K562 (cell line): ENCODE measurements around the gene ASIP. TPM values are rescaled to one million over a fixed set of nuclear protein-coding genes. Genes with fewer than 3 reads are reported as not detected.

Source experiments
- ATAC-seq: fragments of 200-7000 bp; cut with Tn5 transposase; 3 replicates; pipeline ENCODE4 v1.9.1; 2020; ENCODE audit warnings: moderate library complexity
- BruUV-seq: library from RNA; stranded (reverse); fragments of 400-500 nt; replicated peaks from 2 replicates; lab custom pipeline; 2021; lab: Mats Ljungman, UMichigan
- CTCF ChIA-PET: fragments of 300-600 bp; formaldehyde crosslinking; extraction: SDS; loops from one replicate; lab custom pipeline; 2021; ENCODE audit warnings: low intra/inter-chr PET ratio; lab: Yijun Ruan, JAX
- POLR2A ChIA-PET: fragments of 300-600, 350-650 bp; sonication (Branson Sonifier 250); formaldehyde crosslinking; extraction: SDS; loops from one replicate; lab custom pipeline; 2021; ENCODE audit warnings: antibody characterized with exemption, inconsistent platforms; lab: Yijun Ruan, JAX
- DNase-seq, 4 experiments: peaks; one replicate each; pipeline versions ENCODE4 v3.0.0 to v3.0.0-alpha.2; 2011 to 2018; ENCODE audit warnings: low spot score in 3 of 4, mixed read lengths in 3 of 4; ENCODE audit errors: extremely low read depth in 1 of 4
- FAIRE-seq: peaks from 2 replicates; lab custom pipeline; 2011; peaks lifted over from hg19 to GRCh38; lab: Jason Lieb, UNC
- H2AFZ ChIP-seq: 2 replicates; pipeline ENCODE4 v1.6.0; 2011; ENCODE audit warnings: low read depth, low read length, control low read depth, inconsistent platforms
- H3K27ac ChIP-seq: fragments of 200-600 bp; 3 replicates; pipeline ENCODE4 v1.8.0; 2011; ENCODE audit warnings: low read depth, mild to moderate bottlenecking, control low read depth, inconsistent platforms, low read length, moderate library complexity, mixed read lengths; ENCODE audit errors: extremely low read depth
- H3K27me3 ChIP-seq, 2 experiments: fragments of 300-600 bp in 1 of 2; 2 replicates in 1 of 2; 3 replicates in 1 of 2; pipeline versions ENCODE4 v1.6.0 to v1.8.0; 2011; ENCODE audit warnings: inconsistent platforms in 2 of 2, low read length in 2 of 2, mild to moderate bottlenecking in 1 of 2, mixed read lengths in 1 of 2, moderate library complexity in 1 of 2; ENCODE audit not compliant: control insufficient read depth in 2 of 2, insufficient read depth in 2 of 2
- H3K36me3 ChIP-seq: fragments of 300-600 bp; 3 replicates; pipeline ENCODE4 v1.8.0; 2011; ENCODE audit warnings: mild to moderate bottlenecking, low read length, inconsistent platforms; ENCODE audit not compliant: control insufficient read depth, insufficient read depth
- H3K4me1 ChIP-seq, 2 experiments: fragments of 200-600 bp in 1 of 2; replicated peaks in 1 of 2; 2 replicates in 1 of 2; 3 replicates in 1 of 2; pipeline versions ENCODE4 v1.5.1 to v1.8.0; 2011; ENCODE audit warnings: inconsistent platforms in 2 of 2, low read length in 2 of 2, mild to moderate bottlenecking in 1 of 2, mixed read lengths in 1 of 2, moderate library complexity in 1 of 2; ENCODE audit not compliant: control insufficient read depth in 2 of 2, insufficient read depth in 2 of 2
- H3K4me2 ChIP-seq: 2 replicates; pipeline ENCODE4 v1.6.1; 2011; ENCODE audit warnings: low read length, control low read depth, inconsistent platforms, mixed read lengths; ENCODE audit not compliant: insufficient read depth
- H3K4me3 ChIP-seq: fragments of 200-600 bp; sonication (generic), shearing (Covaris generic); 2 replicates; pipeline ENCODE4 v1.5.1; 2016; ENCODE audit warnings: control low read depth, inconsistent platforms
- H3K79me2 ChIP-seq: fragments of 200-600 bp; 3 replicates; pipeline ENCODE4 v1.8.0; 2011; ENCODE audit warnings: low read length, inconsistent platforms; ENCODE audit not compliant: control insufficient read depth, insufficient read depth
- H3K9ac ChIP-seq, 2 experiments: 2 replicates each; pipeline versions ENCODE4 v1.6.0 to v1.6.1; 2011; ENCODE audit warnings: low read depth in 2 of 2, low read length in 2 of 2, control low read depth in 1 of 2, inconsistent platforms in 1 of 2, mild to moderate bottlenecking in 1 of 2, mixed read lengths in 1 of 2; ENCODE audit not compliant: insufficient read depth in 1 of 2
- H3K9me1 ChIP-seq: one replicate; pipeline ENCODE4 v1.6.0; 2011; ENCODE audit warnings: inconsistent platforms, mild to moderate bottlenecking, low read length, moderate library complexity; ENCODE audit not compliant: control insufficient read depth, insufficient read depth
- H3K9me3 ChIP-seq: replicated peaks from 2 replicates; pipeline ENCODE4 v1.5.1; 2011; ENCODE audit warnings: low read depth, low read length, inconsistent platforms; ENCODE audit not compliant: control insufficient read depth, insufficient read depth
- H4K20me1 ChIP-seq: replicated peaks from 2 replicates; pipeline ENCODE4 v1.6.1; 2011; ENCODE audit warnings: low read length, inconsistent platforms, mixed read lengths; ENCODE audit not compliant: control insufficient read depth, insufficient read depth
- HDAC1 ChIP-seq, 2 experiments: fragments of 450-650 bp; IDR thresholded peaks; 2 replicates each; pipeline ENCODE4 v1.6.1; 2016 to 2017; ENCODE audit warnings: inconsistent platforms in 1 of 2, mild to moderate bottlenecking in 1 of 2, moderate library complexity in 1 of 2
- MAFK ChIP-seq: IDR thresholded peaks from 2 replicates; pipeline ENCODE4 v1.6.1; 2011; ENCODE audit warnings: low read length, improper control_type of control experiment
- NBN ChIP-seq: fragments of 450-650 bp; IDR thresholded peaks from 2 replicates; pipeline ENCODE4 v1.6.1; 2016; ENCODE audit warnings: low read depth, mild to moderate bottlenecking
- NFRKB ChIP-seq: fragments of 450-650 bp; IDR thresholded peaks from 2 replicates; pipeline ENCODE4 v1.6.1; 2016; ENCODE audit warnings: low read depth
- POLR2G ChIP-seq: fragments of 200-400 bp; formaldehyde crosslinking; IDR thresholded peaks from 2 replicates; pipeline ENCODE4 v1.6.1; 2017; ENCODE audit warnings: low read depth, mild to moderate bottlenecking, antibody characterized with exemption, low read length, moderate library complexity
- STAT5B ChIP-seq: fragments of 250-450 bp; sonication (Bioruptor Pico); IDR thresholded peaks from 2 replicates; pipeline ENCODE4 v1.8.0; 2021; ENCODE audit warnings: mild to moderate bottlenecking, inconsistent platforms
- STAT6 ChIP-seq: sonication (generic); formaldehyde crosslinking; IDR thresholded peaks from 2 replicates; pipeline ENCODE4 v1.8.1; 2023; ENCODE audit warnings: mild to moderate bottlenecking, missing genetic modification reagents
- ZMIZ1 ChIP-seq, 2 experiments: fragments of 150-350 bp in 1 of 2; IDR thresholded peaks; 2 replicates each; pipeline ENCODE4 v1.6.1; 2012 to 2016; ENCODE audit warnings: low read depth in 2 of 2, low read length in 2 of 2, mild to moderate bottlenecking in 1 of 2, moderate library complexity in 1 of 2
- ZNF23 ChIP-seq: fragments of 250-450 bp; sonication (Bioruptor Pico); IDR thresholded peaks from 2 replicates; pipeline ENCODE4 v1.4.0; 2020; ENCODE audit warnings: mild to moderate bottlenecking
- ZSCAN32 ChIP-seq: fragments of 450-650 bp; formaldehyde crosslinking; IDR thresholded peaks from 2 replicates; pipeline ENCODE4 v1.4.0; 2020; ENCODE audit warnings: mild to moderate bottlenecking, moderate library complexity
- WGBS: fragments of 100-300 bp; shearing (Covaris generic); methylation state at CpG from one replicate; pipeline ENCODE4 v1.1.6; 2016; ENCODE audit warnings: low coverage, mixed read lengths; ENCODE audit not compliant: insufficient coverage; ENCODE audit errors: missing lambda C conversion rate; 5-methylcytosine and 5-hydroxymethylcytosine counted together
- in situ Hi-C: fragments of 300-500 bp; cut with MboI; formaldehyde crosslinking; loops from 4 replicates; pipeline ENCODE4 v1.15.0; 2018; ENCODE audit warnings: inconsistent platforms, mixed read lengths
- intact Hi-C: fragments of 100-400 bp; cut with micrococcal nuclease; formaldehyde crosslinking; loops from 2 replicates; pipeline ENCODE4 v1.14.2; 2022
- polyA plus RNA-seq, 8 experiments: library from polyadenylated mRNA; depleted of rRNA in 4 of 8; stranded (reverse) in 5 of 8; unstranded in 3 of 8; fragments of >200 nt; fragmentation: Nextera tagmentation in 2 of 8; fragmentation: Illumina TruSeq in 1 of 8; extraction: Ambion mirVana in 2 of 8; extraction: Trizol in 1 of 8; gene quantifications; 2 replicates each; pipeline versions ENCODE4 v1.2.1 to v1.2.3, GENCODE V29; 2011 to 2014; ENCODE audit warnings: inconsistent platforms in 1 of 8, missing spikeins in 1 of 8
- total RNA-seq, 7 experiments: library from RNA; depleted of rRNA in 6 of 7; stranded (reverse); fragments of >200 nt in 6 of 7; fragmentation: Illumina TruSeq in 2 of 7; extraction: Trizol in 2 of 7; gene quantifications; 2 replicates each; pipeline versions ENCODE4 v1.2.1 to v1.2.3, GENCODE V29; 2011 to 2021; ENCODE audit warnings: low replicate concordance in 1 of 7

Gene ASIP
- total and polyA plus RNA-seq, 9 of the 15 experiments (the other 6 are each of a cell fraction or from before 2014, with no cell fraction given), result not detected

GRCh38 chr20:34200023-34200422, 41.2 kb upstream of the ASIP start:
- ChIA-PET CTCF (no interaction called here), POLR2A (interaction anchor here (1.9 kb wide), 1 partner anchor 9 kb away, joined by 6 read pairs; no protein-coding TSS in a partner anchor)
- no peaks in the 10 kb centered on the region for H3K9me1 ChIP-seq
- in situ Hi-C loops (no loop called here), intact Hi-C loops (no loop called here)
- ATAC-seq (no peak), FAIRE-seq (no peak), DNase-seq (no peak)
- H3K9ac ChIP-seq, result no peak overlapping the region
- no peak overlapping the region for H3K4me3 ChIP-seq
- no peaks in the 10 kb centered on the region; a peak in 1 of 5 replicates for H3K4me1 ChIP-seq
- H3K27ac ChIP-seq, result no peak overlapping the region
- no peaks in the 10 kb centered on the region for H3K9me3 ChIP-seq
- no peak overlapping the region for H3K4me2 ChIP-seq
- no peaks in the 10 kb centered on the region for H3K79me2 ChIP-seq
- peaks cover 13 to 18% of the 10 kb centered on the region in 2 experiments; a peak in 4 of 5 replicates for H3K27me3 ChIP-seq
- H3K36me3 ChIP-seq, result no peaks in the 10 kb centered on the region; the same call in 2 of the 3 replicates
- H4K20me1 ChIP-seq, result no peaks in the 10 kb centered on the region
- no peak overlapping the region for H2AFZ ChIP-seq
- 17% methylated on average over 2 of the region's 2 CpGs for WGBS
- no TSS peak for BruUV-seq
- TF ChIP-seq NBN (no peak), ZNF23 (no peak), STAT6 (CRISPR knock-in tag) (no peak), STAT5B (CRISPR knock-in tag) (no peak), HDAC1 (IDR thresholded peaks at IDR 0.05) (no peak), ZSCAN32 (CRISPR knock-in tag) (no peak), NFRKB (no peak), ZMIZ1 (IDR thresholded peaks at IDR 0.05; ENCODE audit: low read depth in 2 of 2, low read length in 2 of 2) (no peak), POLR2G (no peak), MAFK (no peak)
